ENCODE results near the gene ALOX5AP.

The ALOX5AP gene

DNA sequence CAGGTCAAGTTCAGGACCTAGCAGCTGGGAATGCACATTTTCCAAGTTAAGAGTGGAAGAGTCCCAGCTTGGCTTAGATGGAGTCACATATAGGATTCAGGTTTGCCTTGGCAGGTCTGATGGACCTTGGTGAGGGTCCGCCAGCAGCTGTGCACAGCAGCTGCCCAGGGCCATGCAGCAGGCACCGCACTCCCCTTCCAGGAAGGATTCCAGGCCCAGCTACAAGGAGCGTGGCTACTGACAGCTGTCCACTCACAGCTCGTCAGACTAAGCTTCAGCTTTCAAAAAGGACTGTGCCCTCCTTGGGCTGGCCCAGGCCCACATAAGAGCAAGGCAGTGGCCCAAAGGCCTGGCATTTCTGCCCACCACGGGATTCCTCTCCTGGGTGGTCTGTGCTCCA is 68.4 kb downstream of the ALOX5AP start:
- TF ChIP-seq, protein P1, sequence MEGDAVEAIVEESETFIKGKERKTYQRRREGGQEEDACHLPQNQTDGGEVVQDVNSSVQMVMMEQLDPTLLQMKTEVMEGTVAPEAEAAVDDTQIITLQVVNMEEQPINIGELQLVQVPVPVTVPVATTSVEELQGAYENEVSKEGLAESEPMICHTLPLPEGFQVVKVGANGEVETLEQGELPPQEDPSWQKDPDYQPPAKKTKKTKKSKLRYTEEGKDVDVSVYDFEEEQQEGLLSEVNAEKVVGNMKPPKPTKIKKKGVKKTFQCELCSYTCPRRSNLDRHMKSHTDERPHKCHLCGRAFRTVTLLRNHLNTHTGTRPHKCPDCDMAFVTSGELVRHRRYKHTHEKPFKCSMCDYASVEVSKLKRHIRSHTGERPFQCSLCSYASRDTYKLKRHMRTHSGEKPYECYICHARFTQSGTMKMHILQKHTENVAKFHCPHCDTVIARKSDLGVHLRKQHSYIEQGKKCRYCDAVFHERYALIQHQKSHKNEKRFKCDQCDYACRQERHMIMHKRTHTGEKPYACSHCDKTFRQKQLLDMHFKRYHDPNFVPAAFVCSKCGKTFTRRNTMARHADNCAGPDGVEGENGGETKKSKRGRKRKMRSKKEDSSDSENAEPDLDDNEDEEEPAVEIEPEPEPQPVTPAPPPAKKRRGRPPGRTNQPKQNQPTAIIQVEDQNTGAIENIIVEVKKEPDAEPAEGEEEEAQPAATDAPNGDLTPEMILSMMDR (IDR thresholded peaks at IDR 0.05; ENCODE audit: insufficient read depth, missing control alignments), result no peak
- FAIRE-seq (no peak), DNase-seq (ENCODE audit: insufficient read length, low spot score) (no peak)

DNA sequence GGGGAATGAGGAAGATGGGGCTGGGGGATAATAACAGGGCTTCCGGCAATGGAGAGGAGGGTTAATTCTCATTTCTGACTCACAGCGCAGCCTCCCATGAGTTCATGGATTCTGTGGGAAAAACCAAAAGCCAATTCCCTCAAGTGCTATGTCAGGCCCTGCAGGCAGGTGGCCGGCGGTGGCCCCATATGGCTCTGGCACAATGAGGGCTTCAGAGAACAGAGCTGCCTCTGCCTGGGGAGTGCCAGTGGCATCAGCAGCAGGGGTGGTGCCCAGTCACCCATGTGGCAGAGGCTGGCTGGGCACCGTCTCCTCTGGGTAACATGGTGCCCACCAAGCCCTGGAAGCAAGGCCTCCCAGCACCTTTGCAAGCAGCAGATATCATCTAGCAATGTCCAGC is 69.1 kb downstream of the ALOX5AP start:
- no peak for DNase-seq (ENCODE audit: insufficient read length, low spot score)
- TF ChIP-seq, protein P1 (IDR thresholded peaks at IDR 0.05; ENCODE audit: insufficient read depth, missing control alignments), result no peak
- no peak for FAIRE-seq

DNA sequence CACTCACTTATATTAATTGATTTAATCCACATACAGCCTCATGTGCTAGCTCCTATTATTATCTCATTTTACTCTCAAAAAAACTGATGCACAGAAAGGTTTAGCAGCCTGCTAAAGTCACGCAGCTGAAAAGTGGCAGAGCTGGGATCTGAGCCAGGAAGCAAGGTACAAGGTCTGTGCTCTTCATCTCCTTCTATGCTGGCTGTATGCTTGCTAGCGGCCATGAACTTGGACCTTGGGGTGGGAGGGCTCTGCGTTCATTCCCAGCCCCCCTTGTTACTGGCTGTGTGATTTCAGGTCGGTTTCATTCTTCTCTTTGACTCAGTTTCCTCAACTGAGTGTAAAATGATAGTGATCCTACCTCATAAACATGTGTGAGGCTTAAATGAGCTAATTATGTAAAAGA is 69.8 kb downstream of the ALOX5AP start:
- FAIRE-seq (no peak), DNase-seq (ENCODE audit: insufficient read length, low spot score) (no peak)
- TF ChIP-seq, protein P1 (IDR thresholded peaks at IDR 0.05; ENCODE audit: insufficient read depth, missing control alignments), result no peak

DNA sequence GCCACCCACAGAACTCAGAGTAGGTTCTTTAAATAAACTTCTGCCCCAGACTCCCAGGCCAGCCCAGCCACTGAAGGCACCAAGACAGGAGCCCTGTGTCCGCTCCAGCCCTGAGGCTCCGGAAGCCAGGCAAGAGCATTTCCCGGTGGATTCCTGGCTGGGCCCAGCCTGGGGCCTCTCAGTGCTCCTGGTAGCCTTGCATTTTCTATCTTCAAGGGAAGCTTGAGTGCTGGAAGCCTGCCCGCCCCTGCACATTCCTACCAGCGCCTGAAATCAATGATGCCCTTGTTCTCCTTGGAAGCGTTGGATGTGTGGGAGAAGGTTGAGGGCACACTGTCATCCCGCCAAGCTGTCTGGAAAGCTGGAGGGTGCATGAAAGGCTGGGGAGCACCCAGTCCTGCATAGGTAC is 70.3 kb downstream of the ALOX5AP start:
- TF ChIP-seq, protein P1 (IDR thresholded peaks at IDR 0.05; ENCODE audit: insufficient read depth, missing control alignments), result no peak
- FAIRE-seq, result no peak

DNA sequence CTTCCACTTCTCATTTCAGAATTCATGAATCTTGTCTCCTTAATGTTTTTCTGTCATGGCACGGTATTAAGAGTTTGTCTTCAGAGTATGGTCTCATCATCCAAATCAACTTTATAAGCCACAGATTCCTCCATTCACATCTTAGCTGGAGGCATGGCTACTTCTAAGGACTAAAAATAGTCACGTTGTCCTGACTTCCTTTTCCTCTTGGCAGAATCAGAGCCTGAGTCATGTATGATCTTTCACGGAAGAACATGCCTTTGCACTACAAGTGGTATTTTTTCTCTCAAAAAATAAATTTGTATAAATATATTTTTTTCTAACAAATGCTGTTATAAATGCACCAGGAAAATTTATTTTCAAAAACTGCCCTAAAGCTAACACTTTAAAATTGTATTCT is 71.4 kb downstream of the ALOX5AP start:
- FAIRE-seq (no peak), DNase-seq (ENCODE audit: insufficient read length, low spot score) (no peak)
- TF ChIP-seq, protein P1 (IDR thresholded peaks at IDR 0.05; ENCODE audit: insufficient read depth, missing control alignments), result no peak

More for the DNA sequence above, 70.3 kb downstream of the ALOX5AP start:
- DNase-seq (ENCODE audit: insufficient read length, low spot score), result no peak

DNA sequence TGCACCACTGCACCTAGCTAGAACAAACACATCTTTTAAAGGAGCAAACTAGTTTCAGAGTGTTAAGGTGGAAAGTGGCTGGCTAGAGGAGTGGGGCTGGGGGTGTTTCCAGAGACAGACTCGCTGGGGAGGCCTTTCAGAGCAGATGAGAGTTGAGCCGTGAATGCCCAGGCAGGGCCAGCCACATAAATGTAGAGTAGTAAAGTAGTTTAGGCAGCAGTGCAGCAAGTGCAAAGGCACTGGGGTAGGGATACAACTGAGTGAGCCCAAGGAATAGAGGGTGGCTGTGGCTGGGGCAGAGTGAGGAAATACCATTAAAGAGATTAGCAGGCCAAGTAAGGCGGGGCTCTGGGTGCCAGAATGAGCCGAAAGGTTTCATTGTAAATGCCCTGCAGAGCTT is 72.0 kb downstream of the ALOX5AP start:
- TF ChIP-seq, protein P1 (IDR thresholded peaks at IDR 0.05; ENCODE audit: insufficient read depth, missing control alignments), result no peak
- DNase-seq (ENCODE audit: insufficient read length, low spot score), result no peak
- no peak for FAIRE-seq

DNA sequence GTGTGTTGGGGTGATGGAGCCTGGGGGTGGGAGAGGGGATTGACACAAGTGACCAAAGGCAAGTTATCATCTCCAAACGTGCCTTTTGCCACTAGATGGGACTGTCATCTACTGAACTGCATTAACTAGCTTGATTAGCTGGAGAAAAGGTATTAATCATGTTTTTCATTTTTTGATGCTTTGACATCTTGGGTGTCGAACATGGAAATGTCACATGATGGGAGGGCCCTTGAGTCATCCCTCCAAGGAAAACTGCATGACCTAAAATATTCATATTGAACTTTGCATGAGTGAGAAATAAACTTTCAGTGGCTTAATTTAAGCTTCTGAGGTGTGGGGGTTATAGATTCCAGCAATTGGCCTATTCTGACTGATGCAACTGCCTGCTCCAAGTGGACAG is 73.3 kb downstream of the ALOX5AP start:
- no peak for DNase-seq (ENCODE audit: insufficient read length, low spot score)
- TF ChIP-seq, protein P1 (IDR thresholded peaks at IDR 0.05; ENCODE audit: insufficient read depth, missing control alignments), result no peak

More for the DNA sequence above, 73.3 kb downstream of the ALOX5AP start:
- FAIRE-seq, result no peak
